Measurements from ENCODE around the gene ROR1. TPM values are rescaled to one million over a fixed set of nuclear protein-coding genes. Genes with fewer than 3 reads are reported as not detected.

Gene ROR1
- total and polyA plus RNA-seq, 2 of the 4 experiments (the other 2 are of a cell fraction) = 4.4 to 10.0 TPM

GRCh38 chr1:64046243-64046642 lies 272.4 kb downstream of the ROR1 start:
- H3K14ac ChIP-seq (replicated peaks; ENCODE audit: low read depth, low read length) = no peak overlapping the region
- no peaks in the 10 kb centered on the region for H3K27me3 ChIP-seq (ENCODE audit: control insufficient read depth, insufficient read depth, low read length)
- no peak overlapping the region for H2AFZ ChIP-seq (replicated peaks; ENCODE audit: low read length, poor library complexity)
- WGBS, 2 experiments (ENCODE audit: extremely low coverage in 2 of 2, insufficient read length in 1 of 2) = 100% methylated on average over 1 of the region's 2 CpGs; no CpG with 5 or more reads in 1 of the 2 experiments
- no peak overlapping the region for H4K5ac ChIP-seq (ENCODE audit: low read depth, low read length)
- no peak overlapping the region for H3K9ac ChIP-seq (ENCODE audit: low read depth, low read length)
- CTCF ChIA-PET = no interaction called here
- no TSS peak for BruUV-seq (replicated peaks)
- dilution Hi-C loops (cut with HindIII; ENCODE audit: low sequenced_read_pairs, unreplicated experiment) (no loop called here), intact Hi-C loops (cut with micrococcal nuclease) (no loop called here), in situ Hi-C loops (cut with MboI; ENCODE audit: low sequenced_read_pairs) (no loop called here)
- no peak overlapping the region for H3K4ac ChIP-seq (ENCODE audit: low read depth, low read length)
- no peak overlapping the region for H3K18ac ChIP-seq (ENCODE audit: low read depth, low read length)
- 0 out of 2 replicates have a peak overlapping the region, but pooled peaks have one; percentile 17 for H2BK20ac ChIP-seq (ENCODE audit: low read depth, low read length)
- H3K56ac ChIP-seq (ENCODE audit: extremely low read depth, insufficient read depth, low read length) = no peak overlapping the region
- no peak for TF ChIP-seq RAD21 (IDR thresholded peaks at IDR 0.05; ENCODE audit: low read length)
- H3K4me2 ChIP-seq (ENCODE audit: low read depth, low read length) = no peak overlapping the region
- H3K79me1 ChIP-seq (ENCODE audit: low read depth in 1 of 2, low read length in 2 of 2) = no peaks in the 10 kb centered on the region
- no peak overlapping the region for H2BK15ac ChIP-seq (ENCODE audit: low read depth, low read length)
- DNase-seq (no peak), ATAC-seq (ENCODE audit: low read depth) (no peak)
- H3K4me3 ChIP-seq (ENCODE audit: insufficient read depth, low read depth, low read length) = no peak overlapping the region
- no peak overlapping the region for H3K27ac ChIP-seq (ENCODE audit: insufficient read depth, low read length)
- no peak overlapping the region for H2BK5ac ChIP-seq (ENCODE audit: low read depth, low read length, poor library complexity, severe bottlenecking)
- H3K9me3 ChIP-seq (ENCODE audit: control insufficient read depth, insufficient read depth, low read length) = no peaks in the 10 kb centered on the region
- no peak overlapping the region for H2BK120ac ChIP-seq (ENCODE audit: low read depth, low read length)
- no peak overlapping the region for H2AK9ac ChIP-seq (replicated peaks; ENCODE audit: low read depth, low read length, poor library complexity)
- peaks cover 11% of the 10 kb centered on the region for H3K4me1 ChIP-seq (ENCODE audit: control insufficient read depth, insufficient read depth, low read length)
- peaks cover 2% of the 10 kb centered on the region; the same call in 1 of the 2 replicates for H3K36me3 ChIP-seq (ENCODE audit: control insufficient read depth, insufficient read depth, low read length)
- no peaks in the 10 kb centered on the region for H4K20me1 ChIP-seq (ENCODE audit: insufficient read depth, low read length)
- POLR2A ChIA-PET (ENCODE audit: unreplicated experiment) = no interaction called here
- no peak overlapping the region for H3K23ac ChIP-seq (ENCODE audit: low read depth, low read length)
- H3K9me1 ChIP-seq (ENCODE audit: insufficient read depth, low read length) = peaks cover 5% of the 10 kb centered on the region; the same call in 1 of the 2 replicates
- H2AK5ac ChIP-seq (ENCODE audit: low read depth, low read length) = no peak overlapping the region
- H4K8ac ChIP-seq (ENCODE audit: low read depth in 2 of 2, low read length in 2 of 2) = no peak overlapping the region
- no peak overlapping the region for H4K91ac ChIP-seq (ENCODE audit: insufficient read depth, low read depth, low read length)
